Endothelial cell of umbilical vein (primary cell): Measurements from ENCODE around the gene RABGAP1. TPM values are rescaled to one million over a fixed set of nuclear protein-coding genes. Genes with fewer than 3 reads are reported as not detected.

Source experiments
- BruUV-seq: library from RNA; stranded (reverse); fragments of 400-500 nt; replicated peaks from 2 replicates; lab custom pipeline; 2021; lab: Mats Ljungman, UMichigan
- CTCF ChIA-PET: fragments of 300-600, 350-600 bp; sonication (Branson Sonifier 250); formaldehyde crosslinking; loops from one replicate; lab custom pipeline; 2021; ENCODE audit warnings: antibody characterized with exemption, inconsistent platforms; lab: Charles Lee
- POLR2A ChIA-PET: fragments of 300-600, 350-600 bp; sonication (Branson Sonifier 250); formaldehyde crosslinking; loops from one replicate; lab custom pipeline; 2021; ENCODE audit warnings: antibody characterized with exemption, inconsistent platforms; lab: Charles Lee
- DNase-seq: peaks from one replicate; pipeline ENCODE4 v3.0.0-alpha.2; 2011; ENCODE audit warnings: low read depth, low spot score
- FAIRE-seq: peaks from 2 replicates; lab custom pipeline; 2011; peaks lifted over from hg19 to GRCh38; lab: Jason Lieb, UNC
- H2AFZ ChIP-seq: 2 replicates; pipeline ENCODE4 v1.6.0; 2012; ENCODE audit warnings: low read depth, low read length, control low read depth, inconsistent platforms
- H3K27ac ChIP-seq: 2 replicates; pipeline ENCODE4 v1.5.1; 2011; ENCODE audit warnings: low read depth, mild to moderate bottlenecking, control low read depth, low read length, moderate library complexity; ENCODE audit not compliant: insufficient read depth
- H3K27me3 ChIP-seq, 2 experiments: 2 replicates each; pipeline versions ENCODE4 v1.6.0 to v1.6.1; 2011; ENCODE audit warnings: low read length in 2 of 2, mixed read lengths in 1 of 2; ENCODE audit not compliant: control insufficient read depth in 2 of 2, insufficient read depth in 2 of 2
- H3K36me3 ChIP-seq, 2 experiments: 2 replicates in 1 of 2; 3 replicates in 1 of 2; pipeline ENCODE4 v1.5.1; 2011; ENCODE audit warnings: low read length in 2 of 2, mild to moderate bottlenecking in 1 of 2, moderate library complexity in 1 of 2; ENCODE audit not compliant: control insufficient read depth in 2 of 2, insufficient read depth in 2 of 2; ENCODE audit errors: extremely low read depth in 1 of 2
- H3K4me1 ChIP-seq: 3 replicates; pipeline ENCODE4 v1.5.1; 2011; ENCODE audit warnings: mild to moderate bottlenecking, low read length; ENCODE audit not compliant: control insufficient read depth, insufficient read depth; ENCODE audit errors: extremely low read depth
- H3K4me2 ChIP-seq: 2 replicates; pipeline ENCODE4 v1.6.1; 2011; ENCODE audit warnings: low read length, control low read depth, mixed read lengths; ENCODE audit not compliant: insufficient read depth
- H3K4me3 ChIP-seq, 3 experiments: fragments of 200-600 bp in 1 of 3; sonication (generic), shearing (Covaris generic) in 1 of 3; replicated peaks in 1 of 3; 2 replicates each; pipeline ENCODE4 v1.5.1; 2011 to 2016; ENCODE audit warnings: control low read depth in 3 of 3, low read length in 3 of 3, mild to moderate bottlenecking in 2 of 3, inconsistent platforms in 1 of 3, low read depth in 1 of 3, moderate library complexity in 1 of 3; ENCODE audit not compliant: insufficient read depth in 1 of 3
- H3K79me2 ChIP-seq: 2 replicates; pipeline ENCODE4 v1.6.0; 2012; ENCODE audit warnings: low read length, inconsistent platforms; ENCODE audit not compliant: control insufficient read depth, insufficient read depth
- H3K9ac ChIP-seq: replicated peaks from 2 replicates; pipeline ENCODE3; 2011; ENCODE audit warnings: low read length, control low read depth; ENCODE audit not compliant: insufficient read depth; ENCODE audit errors: extremely low read depth
- H3K9me1 ChIP-seq: replicated peaks from 3 replicates; pipeline ENCODE4 v1.6.0; 2011; ENCODE audit warnings: mild to moderate bottlenecking, low read length; ENCODE audit not compliant: control insufficient read depth, insufficient read depth; ENCODE audit errors: extremely low read depth
- H3K9me3 ChIP-seq: replicated peaks from 2 replicates; pipeline ENCODE4 v1.5.1; 2012; ENCODE audit warnings: low read length, inconsistent platforms; ENCODE audit not compliant: control insufficient read depth, insufficient read depth
- H4K20me1 ChIP-seq: replicated peaks from 2 replicates; pipeline ENCODE3; 2011; ENCODE audit warnings: mild to moderate bottlenecking, low read length; ENCODE audit not compliant: control insufficient read depth, insufficient read depth; ENCODE audit errors: extremely low read depth
- EZH2 ChIP-seq: IDR thresholded peaks from 2 replicates; pipeline ENCODE4 v1.6.1; 2012; ENCODE audit warnings: borderline replicate concordance, low read depth, mild to moderate bottlenecking, moderate library complexity, low read length, inconsistent platforms; ENCODE audit not compliant: severe bottlenecking
- FOS ChIP-seq: IDR thresholded peaks from 2 replicates; pipeline ENCODE4 v1.6.1; 2011; ENCODE audit warnings: mild to moderate bottlenecking, low read length, moderate library complexity, borderline replicate concordance; ENCODE audit not compliant: insufficient read depth
- GATA2 ChIP-seq: IDR thresholded peaks from 2 replicates; pipeline ENCODE4 v1.7.0; 2011; ENCODE audit warnings: low read depth, mild to moderate bottlenecking, moderate library complexity, mixed read lengths, low read length; ENCODE audit not compliant: insufficient read length, insufficient read depth
- JUN ChIP-seq: IDR thresholded peaks from 2 replicates; pipeline ENCODE4 v1.6.1; 2011; ENCODE audit warnings: borderline replicate concordance, low read depth; ENCODE audit not compliant: insufficient read length, insufficient read depth
- MYC ChIP-seq: IDR thresholded peaks from one replicate; pipeline ENCODE4 v1.6.1; 2011; ENCODE audit warnings: mild to moderate bottlenecking, low read depth, low read length
- POLR2A ChIP-seq: IDR thresholded peaks from 2 replicates; pipeline ENCODE4 v1.6.1; 2012; ENCODE audit warnings: low read depth, mild to moderate bottlenecking, control low read depth, low read length
- POLR2AphosphoS5 ChIP-seq: IDR thresholded peaks from 2 replicates; pipeline ENCODE4 v1.6.1; 2012; ENCODE audit warnings: low read depth, mild to moderate bottlenecking, control low read depth, low read length, moderate library complexity; ENCODE audit not compliant: insufficient read depth
- dilution Hi-C: fragments of 300-500 bp; cut with MboI; formaldehyde crosslinking; loops from one replicate; pipeline ENCODE4 v1.15.0; 2019; ENCODE audit warnings: low sequenced_read_pairs; ENCODE audit not compliant: extremely low pct_ligation_motif_present
- intact Hi-C: fragments of 100-400 bp; cut with micrococcal nuclease; formaldehyde crosslinking; loops from one replicate; pipeline ENCODE4 v1.10.0; 2022
- polyA plus RNA-seq, 4 experiments: library from polyadenylated mRNA; depleted of rRNA in 3 of 4; stranded (reverse) in 3 of 4; unstranded in 1 of 4; fragments of >200 nt; gene quantifications; 2 replicates each; pipeline versions ENCODE4 v1.2.1 to v1.2.3, GENCODE V29; 2011 to 2012; ENCODE audit warnings: missing spikeins in 1 of 4
- total RNA-seq: library from RNA; stranded (reverse); gene quantifications from 2 replicates; pipeline ENCODE4 v1.2.3, GENCODE V29; 2021
- TF ChIP-seq, protein P1 (sequence below): IDR thresholded peaks from 2 replicates; pipeline ENCODE4 v1.6.1; 2011; ENCODE audit not compliant: insufficient read depth, insufficient read length
- TF ChIP-seq, protein P2 (sequence below), 2 donors: IDR thresholded peaks; 1 replicate in 1 of 2; 2 replicates in 1 of 2; pipeline ENCODE4 v1.5.1; 2011; ENCODE audit warnings: low read length in 2 of 2, mild to moderate bottlenecking in 2 of 2, moderate library complexity in 2 of 2, control low read depth in 1 of 2, inconsistent platforms in 1 of 2, low read depth in 1 of 2; ENCODE audit not compliant: insufficient read depth in 1 of 2; ENCODE audit errors: extremely low read depth in 1 of 2

RABGAP1 gene
- total and polyA plus RNA-seq, 2 donors (not counting 3 experiments of a cell fraction or from before 2014, with no cell fraction given), result 19.0 to 53.6 TPM

DNA sequence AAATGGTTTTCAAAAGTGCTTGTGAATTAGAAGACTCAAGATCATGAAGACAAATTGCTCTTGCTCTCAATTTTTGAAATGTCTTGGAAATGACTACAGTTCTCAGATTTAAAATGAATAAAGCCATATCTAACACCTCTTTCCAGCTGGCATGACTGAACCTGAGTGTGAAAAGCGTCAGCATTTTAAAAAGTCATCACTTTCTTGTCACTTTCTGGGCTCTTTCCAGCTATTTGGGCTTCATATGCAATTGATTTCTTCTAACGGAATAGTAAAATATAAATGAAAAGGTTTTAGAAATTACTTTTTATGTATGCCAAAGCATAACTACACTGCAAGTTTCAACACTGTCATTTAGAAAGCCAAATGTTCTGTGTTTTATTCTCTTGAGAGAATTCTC, 95.0 kb downstream of the RABGAP1 start:
- Histone ChIP-seq H3K9me1 (no peaks in the 10 kb centered on the region), H4K20me1 (no peaks in the 10 kb centered on the region), H3K4me1 (peaks cover 10% of the 10 kb centered on the region), H3K36me3 (peaks cover 3 to 6% of the 10 kb centered on the region in 2 experiments), H3K9me3 (no peaks in the 10 kb centered on the region), H2AFZ (no peak overlapping the region), H3K79me2 (no peaks in the 10 kb centered on the region), H3K27ac (no peak overlapping the region), H3K4me3 (no peak overlapping the region), H3K4me2 (no peak overlapping the region), H3K9ac (no peak overlapping the region), H3K27me3 (no peaks in the 10 kb centered on the region)
- DNase-seq, result no peak
- POLR2A ChIA-PET, result no interaction called here
- TF ChIP-seq EZH2, result no peak
- no peak for TF ChIP-seq JUN
- no peak for TF ChIP-seq GATA2
- no peak for TF ChIP-seq POLR2A
- TF ChIP-seq MYC, result no peak
- no peak for TF ChIP-seq POLR2AphosphoS5
- TF ChIP-seq, protein P1, sequence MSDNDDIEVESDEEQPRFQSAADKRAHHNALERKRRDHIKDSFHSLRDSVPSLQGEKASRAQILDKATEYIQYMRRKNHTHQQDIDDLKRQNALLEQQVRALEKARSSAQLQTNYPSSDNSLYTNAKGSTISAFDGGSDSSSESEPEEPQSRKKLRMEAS, result no peak
- no peak for TF ChIP-seq FOS
- TF ChIP-seq, protein P2, sequence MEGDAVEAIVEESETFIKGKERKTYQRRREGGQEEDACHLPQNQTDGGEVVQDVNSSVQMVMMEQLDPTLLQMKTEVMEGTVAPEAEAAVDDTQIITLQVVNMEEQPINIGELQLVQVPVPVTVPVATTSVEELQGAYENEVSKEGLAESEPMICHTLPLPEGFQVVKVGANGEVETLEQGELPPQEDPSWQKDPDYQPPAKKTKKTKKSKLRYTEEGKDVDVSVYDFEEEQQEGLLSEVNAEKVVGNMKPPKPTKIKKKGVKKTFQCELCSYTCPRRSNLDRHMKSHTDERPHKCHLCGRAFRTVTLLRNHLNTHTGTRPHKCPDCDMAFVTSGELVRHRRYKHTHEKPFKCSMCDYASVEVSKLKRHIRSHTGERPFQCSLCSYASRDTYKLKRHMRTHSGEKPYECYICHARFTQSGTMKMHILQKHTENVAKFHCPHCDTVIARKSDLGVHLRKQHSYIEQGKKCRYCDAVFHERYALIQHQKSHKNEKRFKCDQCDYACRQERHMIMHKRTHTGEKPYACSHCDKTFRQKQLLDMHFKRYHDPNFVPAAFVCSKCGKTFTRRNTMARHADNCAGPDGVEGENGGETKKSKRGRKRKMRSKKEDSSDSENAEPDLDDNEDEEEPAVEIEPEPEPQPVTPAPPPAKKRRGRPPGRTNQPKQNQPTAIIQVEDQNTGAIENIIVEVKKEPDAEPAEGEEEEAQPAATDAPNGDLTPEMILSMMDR (IDR thresholded peaks at IDR 0.05; ENCODE audit: extremely low read depth in 1 of 2, insufficient read depth in 1 of 2, low read depth in 1 of 2, low read length in 2 of 2), result no peak
- no peak for FAIRE-seq
- no TSS peak for BruUV-seq
- intact Hi-C loops, result no loop called here
- dilution Hi-C loops, result no loop called here
- CTCF ChIA-PET, result no interaction called here
